Astrocyte (in vitro differentiated cells and primary cell): ENCODE data around the gene OR51I2. TPM values are rescaled to one million over a fixed set of nuclear protein-coding genes. Genes with fewer than 3 reads are reported as not detected.

Experiments used
- total RNA-seq: library from RNA; stranded (reverse); gene quantifications from 2 replicates; pipeline ENCODE4 v1.2.1, GENCODE V29; 2021

The OR51I2 gene
- total RNA-seq, 1 donor from 2014 or later = not detected

Other genes starting within 250 kb of the OR51I2 start
- not detected in 2 replicates for gene OR51V1, start 248.6 kb upstream of the OR51I2 start, total RNA-seq
- not detected in 2 replicates for gene HBB, start 222.3 kb upstream of the OR51I2 start, total RNA-seq
- not detected in 2 replicates for gene HBD, start 214.8 kb upstream of the OR51I2 start, total RNA-seq
- not detected in 2 replicates for gene HBG1, start 199.5 kb upstream of the OR51I2 start, total RNA-seq
- gene HBG2, start 194.5 kb upstream of the OR51I2 start, total RNA-seq = not detected in 2 replicates
- not detected in 2 replicates for gene HBE1, start 179.4 kb upstream of the OR51I2 start, total RNA-seq
- not detected in 2 replicates for gene OR51B4, start 147.4 kb upstream of the OR51I2 start, total RNA-seq
- not detected in 2 replicates for gene OR51B2, start 125.0 kb upstream of the OR51I2 start, total RNA-seq
- gene OR51B5, start 105.8 kb upstream of the OR51I2 start, total RNA-seq = not detected in 2 replicates
- not detected in 2 replicates for gene OR51B6, start 97.8 kb upstream of the OR51I2 start, total RNA-seq
- not detected in 2 replicates for gene OR51M1, start 65.5 kb upstream of the OR51I2 start, total RNA-seq
- gene OR51Q1, start 27.2 kb upstream of the OR51I2 start, total RNA-seq = not detected in 2 replicates
- not detected in 2 replicates for gene OR51I1, start 7.8 kb upstream of the OR51I2 start, total RNA-seq
- not detected in 2 replicates for gene OR52D1, start 39.4 kb downstream of the OR51I2 start, total RNA-seq
- not detected in 2 replicates for gene UBQLN3, start 60.6 kb downstream of the OR51I2 start, total RNA-seq
- gene UBQLNL, start 67.4 kb downstream of the OR51I2 start, total RNA-seq = 0.27 TPM in 1 of 2 replicates, not detected in the other
- not detected in 2 replicates for gene OR52H1, start 99.2 kb downstream of the OR51I2 start, total RNA-seq
- gene OR52B6, start 131.6 kb downstream of the OR51I2 start, total RNA-seq = not detected in 2 replicates
- 17.6 and 23.9 TPM in 2 replicates for gene TRIM6, start 147.3 kb downstream of the OR51I2 start, total RNA-seq
- 1.2 and 4.6 TPM in 2 replicates for gene TRIM34, start 175.7 kb downstream of the OR51I2 start, total RNA-seq
- gene TRIM5, start 235.8 kb downstream of the OR51I2 start, total RNA-seq = 45.3 and 55.6 TPM in 2 replicates
- gene TRIM22, start 240.5 kb downstream of the OR51I2 start, total RNA-seq = 167 and 205 TPM in 2 replicates